Left kidney (tissue), 2 donors: ENCODE results near the gene TBC1D10B. TPM values are rescaled to one million over a fixed set of nuclear protein-coding genes. Genes with fewer than 3 reads are reported as not detected.

Experiments
- DNase-seq: peaks from one replicate; pipeline ENCODE4 v3.0.0-alpha.2; 2013
- polyA plus RNA-seq: library from polyadenylated mRNA; unstranded; fragments of 120-200 nt; gene quantifications from one replicate; pipeline ENCODE4 v1.2.1, GENCODE V29; 2013; ENCODE audit not compliant: insufficient read length

TBC1D10B gene
- polyA plus RNA-seq, 1 donor: 35.5 TPM

- DNase-seq: no peak
Measured at GRCh38 chr16:30374538-30374937, 4.2 kb upstream of the TBC1D10B start, which contains the start of gene MYL11. Gene MYL11 (plus strand): TSS chr16:30374802. CDS start chr16:30374858, 56 bp downstream.

GRCh38 chr16:30372725-30373124 is 2.4 kb upstream of the TBC1D10B start:
- no peak for DNase-seq

- no peak for DNase-seq
Measured at GRCh38 chr16:30372038-30372712, 1.9 kb upstream of the TBC1D10B start.

GRCh38 chr16:30371248-30371816 is 1.0 kb upstream of the TBC1D10B start:
- DNase-seq: no peak

GRCh38 chr16:30369938-30370455 is 297 bp downstream of the TBC1D10B start:
- DNase-seq: no peak

GRCh38 chr16:30369091-30369937 is 980 bp downstream of the TBC1D10B start:
- DNase-seq: no peak

GRCh38 chr16:30368792-30369090 is 1.6 kb downstream of the TBC1D10B start:
- DNase-seq: no peak

- no peak for DNase-seq
Measured at GRCh38 chr16:30368122-30368791, 2.0 kb downstream of the TBC1D10B start.

- DNase-seq: no peak
Measured at GRCh38 chr16:30367349-30368009, 2.8 kb downstream of the TBC1D10B start.

GRCh38 chr16:30366511-30366910 is 3.8 kb downstream of the TBC1D10B start:
- DNase-seq: no peak

GRCh38 chr16:30365200-30365599 is 5.1 kb downstream of the TBC1D10B start:
- DNase-seq: no peak

- no peak for DNase-seq
Measured at GRCh38 chr16:30361180-30361579, 9.1 kb downstream of the TBC1D10B start.

- no peak for DNase-seq
Measured at GRCh38 chr16:30359871-30360170, 10.5 kb downstream of the TBC1D10B start.

GRCh38 chr16:30358990-30359870 is 11.1 kb downstream of the TBC1D10B start:
- no peak for DNase-seq

GRCh38 chr16:30358577-30358936 is 11.7 kb downstream of the TBC1D10B start:
- no peak for DNase-seq

- DNase-seq: no peak
Measured at GRCh38 chr16:30357715-30358576, 12.3 kb downstream of the TBC1D10B start.

GRCh38 chr16:30357085-30357714 is 13.1 kb downstream of the TBC1D10B start:
- DNase-seq: no peak

- no peak for DNase-seq
Measured at GRCh38 chr16:30356401-30357084, 13.8 kb downstream of the TBC1D10B start.

GRCh38 chr16:30355954-30356308 is 14.4 kb downstream of the TBC1D10B start:
- no peak for DNase-seq
